ENCODE data around the gene CLDN14. TPM values are rescaled to one million over a fixed set of nuclear protein-coding genes. Genes with fewer than 3 reads are reported as not detected.

The CLDN14 gene
- total and polyA plus RNA-seq, 4 experiments from 2014 or later: not detected

GRCh38 chr21:36450511-36450910, 29.4 kb downstream of the CLDN14 start:
- no peak for DNase-seq
- H3K4me1 Mint-ChIP-seq: no peaks in the 10 kb centered on the region
- Histone ChIP-seq H3K27me3 (ENCODE audit: insufficient read depth, low read length) (no peaks in the 10 kb centered on the region), H3K27ac (ENCODE audit: low read depth, low read length) (no peak overlapping the region), H3K36me3 (ENCODE audit: insufficient read depth, low read length) (no peaks in the 10 kb centered on the region), H3K4me3 (ENCODE audit: low read length in 2 of 2) (no peak overlapping the region), H3K9me3 (ENCODE audit: control insufficient read depth in 1 of 2, low read length in 2 of 2) (no peaks in the 10 kb centered on the region), H3K4me1 (ENCODE audit: insufficient read depth, low read length) (no peaks in the 10 kb centered on the region)
- no peaks in the 10 kb centered on the region for H3K9me3 Mint-ChIP-seq
- ChIA-PET CTCF (ENCODE audit: partially characterized antibody) (no interaction called here), POLR2A (ENCODE audit: partially characterized antibody) (no interaction called here)
- no peak overlapping the region for H3K27ac Mint-ChIP-seq
- intact Hi-C loops (cut with micrococcal nuclease): no loop called here
- H3K4me3 Mint-ChIP-seq: no peak overlapping the region
- peaks cover 7 to 12% of the 10 kb centered on the region in 2 donors for H3K27me3 Mint-ChIP-seq
- no peaks in the 10 kb centered on the region for H3K36me3 Mint-ChIP-seq

- Histone ChIP-seq H3K27me3 (ENCODE audit: insufficient read depth, low read length) (no peaks in the 10 kb centered on the region), H3K27ac (ENCODE audit: low read depth, low read length) (no peak overlapping the region), H3K36me3 (ENCODE audit: insufficient read depth, low read length) (no peaks in the 10 kb centered on the region), H3K4me3 (ENCODE audit: low read length in 2 of 2) (no peak overlapping the region), H3K4me1 (ENCODE audit: insufficient read depth, low read length) (no peaks in the 10 kb centered on the region), H3K9me3 (ENCODE audit: control insufficient read depth in 1 of 2, low read length in 2 of 2) (no peaks in the 10 kb centered on the region)
- H3K9me3 Mint-ChIP-seq: no peaks in the 10 kb centered on the region
- intact Hi-C loops (cut with micrococcal nuclease): no loop called here
- CTCF ChIA-PET (ENCODE audit: partially characterized antibody): no interaction called here
- H3K36me3 Mint-ChIP-seq: no peaks in the 10 kb centered on the region
- H3K4me3 Mint-ChIP-seq: no peak overlapping the region
- no peak overlapping the region for H3K27ac Mint-ChIP-seq
- POLR2A ChIA-PET (ENCODE audit: partially characterized antibody): no interaction called here
- no peak for DNase-seq
- peaks cover 4 to 10% of the 10 kb centered on the region in 2 donors for H3K27me3 Mint-ChIP-seq
- no peaks in the 10 kb centered on the region for H3K4me1 Mint-ChIP-seq
Measured at GRCh38 chr21:36446301-36446700, 33.6 kb downstream of the CLDN14 start.

- DNase-seq: no peak
- H3K4me3 Mint-ChIP-seq: no peak overlapping the region
- intact Hi-C loops (cut with micrococcal nuclease): no loop called here
- Histone ChIP-seq H3K9me3 (ENCODE audit: control insufficient read depth in 1 of 2, low read length in 2 of 2) (no peaks in the 10 kb centered on the region), H3K27me3 (ENCODE audit: insufficient read depth, low read length) (no peaks in the 10 kb centered on the region), H3K27ac (ENCODE audit: low read depth, low read length) (no peak overlapping the region), H3K36me3 (ENCODE audit: insufficient read depth, low read length) (no peaks in the 10 kb centered on the region), H3K4me3 (ENCODE audit: low read length in 2 of 2) (no peak overlapping the region), H3K4me1 (ENCODE audit: insufficient read depth, low read length) (no peaks in the 10 kb centered on the region)
- H3K9me3 Mint-ChIP-seq: peaks cover 0 to 2% (median 0%) of the 10 kb centered on the region in 8 donors
- H3K27ac Mint-ChIP-seq: no peak overlapping the region
- POLR2A ChIA-PET (ENCODE audit: partially characterized antibody): no interaction called here
- H3K36me3 Mint-ChIP-seq: no peaks in the 10 kb centered on the region
- H3K27me3 Mint-ChIP-seq: peaks cover 6 to 9% of the 10 kb centered on the region in 2 donors
- peaks cover 0 to 1% (median 0%) of the 10 kb centered on the region in 4 donors for H3K4me1 Mint-ChIP-seq
- CTCF ChIA-PET (ENCODE audit: partially characterized antibody): no interaction called here
Measured at GRCh38 chr21:36441715-36442114, 38.2 kb downstream of the CLDN14 start.

GRCh38 chr21:36437745-36438128, 42.2 kb downstream of the CLDN14 start:
- peaks cover 0 to 2% (median 0%) of the 10 kb centered on the region in 8 donors for H3K9me3 Mint-ChIP-seq
- no peaks in the 10 kb centered on the region for H3K36me3 Mint-ChIP-seq
- CTCF ChIA-PET (ENCODE audit: partially characterized antibody): no interaction called here
- no peaks in the 10 kb centered on the region for H3K9me3 ChIP-seq (ENCODE audit: control insufficient read depth in 1 of 2, low read length in 2 of 2)
- no peak overlapping the region for H3K27ac Mint-ChIP-seq
- intact Hi-C loops (cut with micrococcal nuclease): no loop called here
- no peak overlapping the region for H3K4me3 Mint-ChIP-seq
- H3K27me3 Mint-ChIP-seq: peaks cover 5 to 10% of the 10 kb centered on the region in 2 donors
- no peaks in the 10 kb centered on the region for H3K36me3 ChIP-seq (ENCODE audit: insufficient read depth, low read length)
- no peak for DNase-seq
- no peaks in the 10 kb centered on the region for H3K4me1 ChIP-seq (ENCODE audit: insufficient read depth, low read length)
- no peak overlapping the region for H3K4me3 ChIP-seq (ENCODE audit: low read length in 2 of 2)
- no peak overlapping the region for H3K27ac ChIP-seq (ENCODE audit: low read depth, low read length)
- POLR2A ChIA-PET (ENCODE audit: partially characterized antibody): no interaction called here
- peaks cover 0 to 1% (median 0%) of the 10 kb centered on the region in 4 donors for H3K4me1 Mint-ChIP-seq
- H3K27me3 ChIP-seq (ENCODE audit: insufficient read depth, low read length): no peaks in the 10 kb centered on the region

GRCh38 chr21:36436829-36437744, 42.8 kb downstream of the CLDN14 start:
- intact Hi-C loops (cut with micrococcal nuclease): no loop called here
- Histone ChIP-seq H3K9me3 (ENCODE audit: control insufficient read depth in 1 of 2, low read length in 2 of 2) (no peaks in the 10 kb centered on the region), H3K36me3 (ENCODE audit: insufficient read depth, low read length) (no peaks in the 10 kb centered on the region), H3K27me3 (ENCODE audit: insufficient read depth, low read length) (no peaks in the 10 kb centered on the region), H3K27ac (ENCODE audit: low read depth, low read length) (no peak overlapping the region), H3K4me1 (ENCODE audit: insufficient read depth, low read length) (no peaks in the 10 kb centered on the region), H3K4me3 (ENCODE audit: low read length in 2 of 2) (no peak overlapping the region)
- peaks cover 9 to 14% of the 10 kb centered on the region in 2 donors for H3K27me3 Mint-ChIP-seq
- H3K4me3 Mint-ChIP-seq: no peak overlapping the region
- H3K9me3 Mint-ChIP-seq: peaks cover 0 to 2% (median 0%) of the 10 kb centered on the region in 8 donors
- no peak for DNase-seq
- CTCF ChIA-PET (ENCODE audit: partially characterized antibody): no interaction called here
- peaks cover 0 to 1% (median 0%) of the 10 kb centered on the region in 4 donors for H3K4me1 Mint-ChIP-seq
- H3K27ac Mint-ChIP-seq: no peak overlapping the region
- no peaks in the 10 kb centered on the region for H3K36me3 Mint-ChIP-seq
- POLR2A ChIA-PET (ENCODE audit: partially characterized antibody): interaction anchor here (0.5 kb wide), 1 partner anchor 807 kb away, joined by 3 read pairs; no protein-coding TSS in a partner anchor

- POLR2A ChIA-PET (ENCODE audit: partially characterized antibody): no interaction called here
- DNase-seq: no peak
- no peak overlapping the region for H3K27ac ChIP-seq (ENCODE audit: low read depth, low read length)
Measured at GRCh38 chr21:36434144-36434543, 45.8 kb downstream of the CLDN14 start.

GRCh38 chr21:36433059-36433709, 46.7 kb downstream of the CLDN14 start:
- no peaks in the 10 kb centered on the region for H3K36me3 ChIP-seq (ENCODE audit: insufficient read depth, low read length)
- H3K4me1 Mint-ChIP-seq: peaks cover 4 to 18% (median 9%) of the 10 kb centered on the region in 4 donors
- H3K4me1 ChIP-seq (ENCODE audit: insufficient read depth, low read length): peaks cover 8% of the 10 kb centered on the region
- H3K27me3 ChIP-seq (ENCODE audit: insufficient read depth, low read length): no peaks in the 10 kb centered on the region
- H3K27ac Mint-ChIP-seq: no peak overlapping the region
- no peak for DNase-seq
- H3K36me3 Mint-ChIP-seq: no peaks in the 10 kb centered on the region
- H3K9me3 ChIP-seq (ENCODE audit: control insufficient read depth in 1 of 2, low read length in 2 of 2): no peaks in the 10 kb centered on the region
- intact Hi-C loops (cut with micrococcal nuclease): no loop called here
- H3K9me3 Mint-ChIP-seq: peaks cover 0 to 2% (median 0%) of the 10 kb centered on the region in 8 donors
- no peak overlapping the region for H3K27ac ChIP-seq (ENCODE audit: low read depth, low read length)
- H3K27me3 Mint-ChIP-seq: peaks cover 11 to 16% of the 10 kb centered on the region in 2 donors
- POLR2A ChIA-PET (ENCODE audit: partially characterized antibody): no interaction called here
- CTCF ChIA-PET (ENCODE audit: partially characterized antibody): no interaction called here
- no peak overlapping the region for H3K4me3 ChIP-seq (ENCODE audit: low read length in 2 of 2)
- H3K4me3 Mint-ChIP-seq: no peak overlapping the region

More at GRCh38 chr21:36434144-36434543, 45.8 kb downstream of the CLDN14 start:
- intact Hi-C loops (cut with micrococcal nuclease): no loop called here
- no peaks in the 10 kb centered on the region for H3K36me3 ChIP-seq (ENCODE audit: insufficient read depth, low read length)
- H3K9me3 ChIP-seq (ENCODE audit: control insufficient read depth in 1 of 2, low read length in 2 of 2): no peaks in the 10 kb centered on the region
- Mint-ChIP-seq H3K4me3 (no peak overlapping the region), H3K27me3 (peaks cover 12 to 14% of the 10 kb centered on the region in 2 donors), H3K4me1 (peaks cover 4 to 13% (median 9%) of the 10 kb centered on the region in 4 donors), H3K9me3 (peaks cover 0 to 2% (median 0%) of the 10 kb centered on the region in 8 donors), H3K27ac (no peak overlapping the region), H3K36me3 (no peaks in the 10 kb centered on the region)
- no peaks in the 10 kb centered on the region for H3K27me3 ChIP-seq (ENCODE audit: insufficient read depth, low read length)
- CTCF ChIA-PET (ENCODE audit: partially characterized antibody): no interaction called here
- no peak overlapping the region for H3K4me3 ChIP-seq (ENCODE audit: low read length in 2 of 2)
- H3K4me1 ChIP-seq (ENCODE audit: insufficient read depth, low read length): peaks cover 8% of the 10 kb centered on the region
